C4-2B (cell line): ENCODE measurements around the gene OR4Q3.
"Not testable (repeated sequence)": the region's sequence is repeated elsewhere in the genome, so short reads cannot be mapped to it uniquely, and the experiment has no call there.

Experiments
- H3K27ac ChIP-seq: fragments of 450-650 bp; 2 replicates; pipeline ENCODE4 v1.5.1; 2017
- ZFX ChIP-seq: fragments of 450-650 bp; IDR thresholded peaks from 2 replicates; pipeline ENCODE4 v1.6.1; 2017
- TF ChIP-seq, protein P1 (sequence below): fragments of 450-650 bp; conservative IDR thresholded peaks from 2 replicates; pipeline ENCODE4 v1.5.1; 2017; ENCODE audit warnings: mild to moderate bottlenecking

Gene OR4Q3

DNA sequence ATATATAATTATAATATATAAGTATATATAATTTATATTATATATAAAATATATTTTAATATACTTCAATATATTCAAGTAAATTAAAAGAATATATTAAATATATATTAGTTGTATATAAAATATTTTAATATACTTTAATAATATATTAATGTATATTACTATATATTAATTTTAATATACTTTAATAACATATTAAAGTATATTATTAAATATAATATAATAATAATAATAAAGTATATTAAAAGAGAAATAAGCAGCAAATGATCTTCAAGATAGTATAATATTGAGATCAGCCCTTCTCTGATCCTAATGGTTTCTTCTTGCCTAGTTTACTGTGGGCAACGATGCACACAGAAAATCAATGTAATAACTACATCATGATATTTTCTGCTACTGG lies 32.2 kb downstream of the OR4Q3 start:
- TF ChIP-seq ZFX: no peak
- TF ChIP-seq, protein P1, sequence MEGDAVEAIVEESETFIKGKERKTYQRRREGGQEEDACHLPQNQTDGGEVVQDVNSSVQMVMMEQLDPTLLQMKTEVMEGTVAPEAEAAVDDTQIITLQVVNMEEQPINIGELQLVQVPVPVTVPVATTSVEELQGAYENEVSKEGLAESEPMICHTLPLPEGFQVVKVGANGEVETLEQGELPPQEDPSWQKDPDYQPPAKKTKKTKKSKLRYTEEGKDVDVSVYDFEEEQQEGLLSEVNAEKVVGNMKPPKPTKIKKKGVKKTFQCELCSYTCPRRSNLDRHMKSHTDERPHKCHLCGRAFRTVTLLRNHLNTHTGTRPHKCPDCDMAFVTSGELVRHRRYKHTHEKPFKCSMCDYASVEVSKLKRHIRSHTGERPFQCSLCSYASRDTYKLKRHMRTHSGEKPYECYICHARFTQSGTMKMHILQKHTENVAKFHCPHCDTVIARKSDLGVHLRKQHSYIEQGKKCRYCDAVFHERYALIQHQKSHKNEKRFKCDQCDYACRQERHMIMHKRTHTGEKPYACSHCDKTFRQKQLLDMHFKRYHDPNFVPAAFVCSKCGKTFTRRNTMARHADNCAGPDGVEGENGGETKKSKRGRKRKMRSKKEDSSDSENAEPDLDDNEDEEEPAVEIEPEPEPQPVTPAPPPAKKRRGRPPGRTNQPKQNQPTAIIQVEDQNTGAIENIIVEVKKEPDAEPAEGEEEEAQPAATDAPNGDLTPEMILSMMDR: no peak
- no peak overlapping the region for H3K27ac ChIP-seq

DNA sequence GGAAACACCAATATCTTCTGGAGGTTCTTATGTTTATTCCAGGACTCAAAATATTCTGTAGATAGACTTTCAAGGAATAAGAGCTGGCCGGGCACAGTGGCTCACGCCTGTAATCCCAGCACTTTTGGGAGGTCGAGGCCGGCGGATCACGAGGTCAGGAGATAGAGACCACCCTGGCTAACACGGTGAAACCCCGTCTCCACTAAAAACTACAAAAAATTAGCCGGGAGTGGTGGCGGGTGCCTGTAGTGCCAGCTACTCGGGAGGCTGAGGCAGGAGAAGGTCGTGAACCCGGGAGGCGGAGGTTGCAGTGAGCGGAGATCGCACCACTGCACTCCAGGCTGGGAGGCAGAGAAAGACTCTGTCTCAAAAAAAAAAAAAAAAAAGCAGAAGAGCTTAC lies 42.5 kb downstream of the OR4Q3 start:
- not testable (repeated sequence) for H3K27ac ChIP-seq

DNA sequence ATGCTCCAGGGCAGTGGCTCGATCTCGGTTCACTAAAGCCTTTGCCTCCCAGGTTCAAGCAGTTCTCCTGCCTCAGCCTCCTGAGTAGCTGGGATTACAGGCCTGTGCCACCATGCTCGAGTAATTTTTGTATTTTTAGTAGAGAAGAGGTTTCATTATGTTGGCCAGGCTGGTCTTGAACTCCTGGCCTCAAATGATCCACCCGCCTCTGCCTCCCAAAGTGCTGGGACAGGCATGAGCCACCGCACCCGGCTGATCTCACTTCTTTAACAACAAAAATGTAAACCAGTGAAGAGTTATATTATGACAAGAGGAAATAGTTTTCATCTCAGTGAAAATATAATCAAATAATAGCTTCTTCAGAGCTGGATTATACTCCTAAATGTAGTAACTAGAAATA lies 43.9 kb downstream of the OR4Q3 start:
- H3K27ac ChIP-seq: not testable (repeated sequence)

DNA sequence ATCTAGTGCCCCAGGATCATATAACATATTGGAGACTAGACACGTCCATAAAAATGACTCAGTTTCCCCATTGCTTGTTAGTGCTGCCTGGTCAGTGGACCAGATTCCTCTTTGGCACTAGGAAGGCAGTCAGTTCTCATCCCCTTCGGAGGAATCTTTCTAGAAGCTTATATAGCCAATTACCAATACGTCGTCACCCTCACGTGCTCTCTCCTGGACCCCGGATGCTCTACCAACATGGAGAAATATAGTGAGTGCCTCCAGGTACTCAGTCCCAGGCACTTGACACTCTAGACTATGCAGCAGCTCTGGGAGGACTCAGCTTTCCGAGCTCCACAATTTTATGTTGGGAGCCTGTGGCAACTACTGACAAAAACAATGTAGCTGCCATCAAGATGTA lies 44.8 kb downstream of the OR4Q3 start:
- not testable (repeated sequence) for H3K27ac ChIP-seq

DNA sequence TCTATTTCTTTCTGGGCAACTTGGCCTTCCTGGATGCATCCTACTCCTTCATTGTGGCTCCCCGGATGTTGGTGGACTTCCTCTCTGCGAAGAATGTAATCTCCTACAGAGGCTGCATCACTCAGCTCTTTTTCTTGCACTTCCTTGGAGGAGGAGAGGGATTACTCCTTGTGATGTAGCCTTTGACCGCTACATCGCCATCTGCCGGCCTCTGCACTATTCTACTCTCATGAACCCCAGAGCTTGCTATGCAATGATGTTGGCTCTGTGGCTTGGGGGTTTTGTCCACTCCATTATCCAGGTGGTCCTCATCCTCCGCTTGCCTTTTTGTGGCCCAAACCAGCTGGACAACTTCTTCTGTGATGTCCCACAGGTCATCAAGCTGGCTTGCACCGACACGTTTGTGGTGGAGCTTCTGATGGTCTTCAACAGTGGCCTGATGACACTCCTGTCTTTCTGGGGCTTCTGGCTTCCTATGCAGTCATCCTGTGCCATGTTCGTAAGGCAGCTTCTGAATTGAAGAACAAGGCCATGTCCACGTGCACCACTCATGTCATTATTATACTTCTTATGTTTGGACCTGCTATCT lies 53.2 kb downstream of the OR4Q3 start:
- not testable (repeated sequence) for H3K27ac ChIP-seq
- TF ChIP-seq, protein P1: peak; percentile 52
